Mesendoderm (in vitro differentiated cells): ENCODE data around the gene SPATA31C1.

ENCODE experiments used
- DNase-seq: peaks from one replicate; pipeline ENCODE4 v3.0.0; 2013
- H2AK5ac ChIP-seq: 2 replicates; pipeline ENCODE4 v1.6.1; 2013; ENCODE audit warnings: low read length, inconsistent platforms
- H2BK120ac ChIP-seq: 2 replicates; pipeline ENCODE4 v1.6.1; 2013; ENCODE audit warnings: low read depth, mild to moderate bottlenecking, low read length, moderate library complexity, mixed read lengths
- H2BK15ac ChIP-seq: replicated peaks from 2 replicates; pipeline ENCODE4 v1.6.1; 2013; ENCODE audit warnings: low read depth, mild to moderate bottlenecking, moderate library complexity
- H2BK5ac ChIP-seq: 2 replicates; pipeline ENCODE4 v1.6.1; 2013; ENCODE audit warnings: low read length, inconsistent platforms
- H3K18ac ChIP-seq: 2 replicates; pipeline ENCODE4 v1.6.1; 2013; ENCODE audit warnings: mild to moderate bottlenecking, low read length, mixed read lengths
- H3K23ac ChIP-seq: one replicate; pipeline ENCODE4 v1.6.1; 2013; ENCODE audit warnings: low read length
- H3K27ac ChIP-seq: 2 replicates; pipeline ENCODE4 v1.5.1; 2013; ENCODE audit warnings: low read depth, mild to moderate bottlenecking, inconsistent platforms, low read length, moderate library complexity
- H3K27me3 ChIP-seq: 2 replicates; pipeline ENCODE4 v1.6.1; 2013; ENCODE audit warnings: low read length, control low read depth, mild to moderate bottlenecking, inconsistent platforms; ENCODE audit not compliant: insufficient read depth, poor library complexity
- H3K36me3 ChIP-seq: 2 replicates; pipeline ENCODE4 v1.6.1; 2013; ENCODE audit warnings: low read length, inconsistent platforms; ENCODE audit not compliant: control insufficient read depth, insufficient read depth
- H3K4ac ChIP-seq: one replicate; pipeline ENCODE4 v1.6.1; 2013; ENCODE audit warnings: low read depth, mild to moderate bottlenecking, low read length, moderate library complexity
- H3K4me1 ChIP-seq: 2 replicates; pipeline ENCODE4 v1.6.1; 2013; ENCODE audit warnings: low read depth, low read length, inconsistent platforms; ENCODE audit not compliant: control insufficient read depth
- H3K4me2 ChIP-seq: 2 replicates; pipeline ENCODE4 v1.6.1; 2013; ENCODE audit warnings: low read length
- H3K4me3 ChIP-seq: 2 replicates; pipeline ENCODE4 v1.5.1; 2013; ENCODE audit warnings: mild to moderate bottlenecking, low read length
- H3K56ac ChIP-seq: one replicate; pipeline ENCODE4 v1.6.1; 2013; ENCODE audit warnings: low read length
- H3K79me1 ChIP-seq: 2 replicates; pipeline ENCODE4 v1.6.1; 2013; ENCODE audit warnings: low read length, inconsistent platforms
- H3K79me2 ChIP-seq: 2 replicates; pipeline ENCODE4 v1.6.1; 2013; ENCODE audit warnings: mild to moderate bottlenecking, low read length; ENCODE audit not compliant: control insufficient read depth, insufficient read depth
- H3K9ac ChIP-seq: 2 replicates; pipeline ENCODE4 v1.6.1; 2013; ENCODE audit warnings: low read length, inconsistent platforms
- H4K5ac ChIP-seq: one replicate; pipeline ENCODE4 v1.6.1; 2013; ENCODE audit warnings: low read length
- H4K8ac ChIP-seq: one replicate; pipeline ENCODE4 v1.6.1; 2013; ENCODE audit warnings: low read depth, mild to moderate bottlenecking, control low read depth, low read length, moderate library complexity
- WGBS: extraction: QIAGEN DNeasy Blood & Tissue Kit; methylation state at CpG from one replicate; pipeline ENCODE4 v1.1.7; 2013; ENCODE audit warnings: low lambda C conversion rate, missing lambda C conversion rate; ENCODE audit not compliant: insufficient coverage; ENCODE audit errors: extremely low coverage; 5-methylcytosine and 5-hydroxymethylcytosine counted together

Gene SPATA31C1

DNA sequence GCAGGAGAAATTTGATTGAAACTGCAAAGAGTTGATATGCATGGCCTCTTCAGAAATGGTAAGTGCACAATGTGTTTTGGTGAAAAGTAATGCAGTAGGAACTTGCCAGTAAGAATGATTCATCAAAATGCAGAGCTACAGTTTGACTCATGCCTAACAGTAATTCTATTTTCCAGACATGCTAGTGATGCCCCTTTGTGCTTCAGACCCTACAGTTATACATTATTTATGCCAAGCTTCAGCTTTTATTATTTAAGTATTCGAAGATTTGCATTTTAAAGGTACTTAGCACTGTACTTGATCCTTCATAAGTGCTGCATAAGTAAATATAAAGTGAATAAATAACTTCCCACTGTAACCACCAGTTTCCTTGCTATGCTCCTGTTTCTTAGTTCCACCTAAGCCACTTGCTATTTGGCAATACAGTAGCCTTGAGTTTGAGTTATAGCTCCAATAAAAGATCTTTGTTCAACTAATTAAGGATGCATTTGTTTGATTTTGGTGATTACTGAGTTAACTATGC is 38.7 kb upstream of the SPATA31C1 start:
- Histone ChIP-seq H3K18ac (no peak overlapping the region), H2BK120ac (no peak overlapping the region), H3K56ac (no peak overlapping the region), H3K36me3 (no peaks in the 10 kb centered on the region), H4K5ac (no peak overlapping the region), H3K4me2 (no peak overlapping the region), H3K23ac (no peak overlapping the region), H3K4me3 (no peak overlapping the region), H2BK5ac (no peak overlapping the region), H3K4me1 (no peaks in the 10 kb centered on the region), H3K79me2 (no peaks in the 10 kb centered on the region), H3K4ac (no peak overlapping the region), H3K27me3 (no peaks in the 10 kb centered on the region), H2BK15ac (no peak overlapping the region), H4K8ac (no peak overlapping the region), H2AK5ac (no peak overlapping the region), H3K27ac (no peak overlapping the region), H3K79me1 (no peaks in the 10 kb centered on the region), H3K9ac (no peak overlapping the region)
- no CpG with 5 or more reads among the region's 1 CpG for WGBS
- DNase-seq, result no peak

DNA sequence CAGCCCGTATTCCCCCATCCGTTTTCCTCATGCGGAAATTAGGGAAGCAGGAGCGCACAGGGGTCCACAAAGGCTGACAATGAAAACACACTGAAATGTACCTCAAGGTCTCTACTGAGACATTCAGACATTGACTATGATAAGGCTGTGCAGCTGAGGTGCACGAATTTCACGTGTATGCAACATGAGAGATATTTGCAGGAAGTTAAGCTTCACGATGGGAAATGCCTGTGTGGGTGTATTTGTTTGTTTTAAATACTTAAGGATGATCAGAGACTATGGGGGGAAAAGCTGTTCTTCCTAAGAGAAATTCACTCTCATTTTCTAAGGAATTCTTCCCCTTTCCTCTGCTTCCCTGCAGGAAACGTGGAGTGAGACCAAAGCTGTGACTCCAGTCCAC is 37.6 kb upstream of the SPATA31C1 start:
- Histone ChIP-seq H3K79me1 (no peaks in the 10 kb centered on the region), H3K4me2 (no peak overlapping the region), H3K18ac (no peak overlapping the region), H4K5ac (no peak overlapping the region), H4K8ac (no peak overlapping the region), H3K4me1 (no peaks in the 10 kb centered on the region), H3K9ac (no peak overlapping the region), H2BK5ac (no peak overlapping the region), H2BK15ac (no peak overlapping the region), H3K27ac (no peak overlapping the region), H3K4ac (no peak overlapping the region), H3K23ac (no peak overlapping the region), H3K36me3 (no peaks in the 10 kb centered on the region), H3K56ac (no peak overlapping the region), H3K79me2 (no peaks in the 10 kb centered on the region), H2BK120ac (no peak overlapping the region), H3K27me3 (no peaks in the 10 kb centered on the region), H2AK5ac (no peak overlapping the region), H3K4me3 (no peak overlapping the region)
- DNase-seq, result no peak
- WGBS, result no CpG with 5 or more reads among the region's 8 CpGs

DNA sequence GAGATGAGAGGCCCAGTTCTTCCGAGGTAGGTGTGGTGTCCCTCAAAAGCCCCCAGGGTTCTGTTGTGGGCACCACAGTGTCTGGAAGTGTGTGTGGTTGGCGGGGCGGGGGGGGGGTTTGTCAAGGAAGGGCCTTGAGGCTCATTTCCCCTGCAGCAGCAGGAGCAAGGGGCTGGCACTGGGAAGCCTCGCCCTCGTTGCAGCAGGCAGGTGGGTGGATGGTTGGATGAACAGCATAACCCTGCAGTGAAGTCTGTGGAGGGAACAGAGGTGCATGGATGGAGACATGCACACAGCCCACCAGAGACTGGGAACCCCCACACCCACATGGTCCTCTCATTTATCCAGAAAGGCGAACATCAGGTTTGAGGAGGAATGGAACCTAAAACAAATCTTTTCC is 37.1 kb upstream of the SPATA31C1 start:
- Histone ChIP-seq H2AK5ac (no peak overlapping the region), H3K79me1 (no peaks in the 10 kb centered on the region)
- no peak for DNase-seq

DNA sequence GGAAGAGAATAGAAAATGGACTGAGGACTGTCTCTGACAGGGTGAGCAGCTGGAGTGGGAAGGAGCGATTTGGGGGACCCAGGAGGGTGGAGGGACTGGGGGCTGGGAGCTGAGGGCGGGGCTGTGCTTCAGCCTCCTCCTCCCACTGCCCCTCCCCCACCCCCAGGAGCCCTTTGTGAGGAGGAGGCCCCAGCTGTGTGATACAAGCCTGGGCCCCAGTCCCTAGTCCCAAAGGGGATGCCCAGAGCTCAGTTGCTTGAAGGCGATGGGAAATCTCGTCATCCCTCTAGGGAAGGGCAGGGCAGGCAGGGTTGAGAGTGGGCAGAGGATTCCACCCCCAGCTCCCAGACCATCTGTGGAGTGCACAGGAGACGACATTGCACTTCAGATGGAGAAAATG is 35.1 kb upstream of the SPATA31C1 start, which contains the start of gene SPATA31E1:
TSS of gene SPATA31E1 (plus strand) at position 251 of the 400 bp plus-strand sequence. CDS start at position 266, 15 bp downstream.
- H2BK120ac ChIP-seq, result no peak within 1 kb of the TSS
- no peak within 1 kb of the TSS for H3K18ac ChIP-seq
- no peak within 1 kb of the TSS for H4K5ac ChIP-seq
- no peak within 1 kb of the TSS for H3K56ac ChIP-seq
- H3K36me3 ChIP-seq, result no peaks in the 10 kb centered on the region
- no peak within 1 kb of the TSS for H2BK5ac ChIP-seq
- no peak within 1 kb of the TSS for H3K4me2 ChIP-seq
- no peak within 1 kb of the TSS for H4K8ac ChIP-seq
- no CpG with 5 or more reads among the region's 5 CpGs for WGBS
- no peak within 1 kb of the TSS for H3K4me3 ChIP-seq
- no peak within 1 kb of the TSS for H3K4ac ChIP-seq
- no peak within 1 kb of the TSS for H2BK15ac ChIP-seq
- no peaks in the 10 kb centered on the region for H3K79me2 ChIP-seq
- no peak within 1 kb of the TSS for H3K9ac ChIP-seq
- H2AK5ac ChIP-seq, result no peak within 1 kb of the TSS
- no peaks in the 10 kb centered on the region for H3K27me3 ChIP-seq
- no peaks in the 10 kb centered on the region for H3K4me1 ChIP-seq
- H3K27ac ChIP-seq, result no peak within 1 kb of the TSS
- DNase-seq, result no peak
- no peak within 1 kb of the TSS for H3K23ac ChIP-seq
- no peaks in the 10 kb centered on the region for H3K79me1 ChIP-seq

More for the DNA sequence above, 37.1 kb upstream of the SPATA31C1 start:
- H2BK5ac ChIP-seq, result no peak overlapping the region
- no peaks in the 10 kb centered on the region for H3K36me3 ChIP-seq
- no peak overlapping the region for H3K23ac ChIP-seq
- no peak overlapping the region for H4K5ac ChIP-seq
- H3K4me2 ChIP-seq, result no peak overlapping the region
- H3K56ac ChIP-seq, result no peak overlapping the region
- H2BK120ac ChIP-seq, result no peak overlapping the region
- H4K8ac ChIP-seq, result no peak overlapping the region
- no peak overlapping the region for H3K4me3 ChIP-seq
- H3K4me1 ChIP-seq, result no peaks in the 10 kb centered on the region
- no peaks in the 10 kb centered on the region for H3K79me2 ChIP-seq
- no peak overlapping the region for H3K9ac ChIP-seq
- no peaks in the 10 kb centered on the region for H3K27me3 ChIP-seq
- no peak overlapping the region for H2BK15ac ChIP-seq
- H3K18ac ChIP-seq, result no peak overlapping the region
- no peak overlapping the region for H3K4ac ChIP-seq
- H3K27ac ChIP-seq, result no peak overlapping the region
- WGBS, result no CpG with 5 or more reads among the region's 6 CpGs

DNA sequence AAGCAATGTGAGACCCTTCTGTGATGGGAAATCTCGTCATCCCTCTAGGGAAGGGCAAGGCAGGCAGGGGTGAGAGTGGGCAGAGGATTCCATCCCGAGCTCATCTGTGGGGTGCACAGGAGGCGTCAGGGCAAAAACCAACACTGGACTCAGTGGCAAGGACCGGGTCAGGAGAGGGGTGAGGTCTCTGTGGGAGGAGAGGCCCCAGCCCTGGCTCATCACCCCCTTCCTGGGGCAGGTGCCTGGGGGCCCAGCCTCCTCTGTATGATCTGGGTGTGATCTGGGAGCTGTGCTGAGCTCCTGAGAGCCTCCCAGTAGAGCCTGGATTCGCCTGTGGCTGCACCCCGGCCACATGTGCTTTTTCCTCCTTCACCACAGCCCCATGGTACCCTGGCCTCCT is 34.5 kb upstream of the SPATA31C1 start:
- no peak overlapping the region for H4K8ac ChIP-seq
- no peak overlapping the region for H2BK120ac ChIP-seq
- no peak overlapping the region for H2BK15ac ChIP-seq
- H2BK5ac ChIP-seq, result no peak overlapping the region
- H3K4me2 ChIP-seq, result no peak overlapping the region
- no peak overlapping the region for H3K27ac ChIP-seq
- H3K79me1 ChIP-seq, result no peaks in the 10 kb centered on the region
- H3K18ac ChIP-seq, result no peak overlapping the region
- H3K36me3 ChIP-seq, result no peaks in the 10 kb centered on the region
- DNase-seq, result no peak
- H3K27me3 ChIP-seq, result no peaks in the 10 kb centered on the region
- H3K4me1 ChIP-seq, result no peaks in the 10 kb centered on the region
- no peak overlapping the region for H4K5ac ChIP-seq
- no peak overlapping the region for H3K4ac ChIP-seq
- H3K79me2 ChIP-seq, result no peaks in the 10 kb centered on the region
- H3K4me3 ChIP-seq, result no peak overlapping the region
- no CpG with 5 or more reads among the region's 6 CpGs for WGBS
- no peak overlapping the region for H2AK5ac ChIP-seq
- no peak overlapping the region for H3K56ac ChIP-seq
- no peak overlapping the region for H3K23ac ChIP-seq
- no peak overlapping the region for H3K9ac ChIP-seq

DNA sequence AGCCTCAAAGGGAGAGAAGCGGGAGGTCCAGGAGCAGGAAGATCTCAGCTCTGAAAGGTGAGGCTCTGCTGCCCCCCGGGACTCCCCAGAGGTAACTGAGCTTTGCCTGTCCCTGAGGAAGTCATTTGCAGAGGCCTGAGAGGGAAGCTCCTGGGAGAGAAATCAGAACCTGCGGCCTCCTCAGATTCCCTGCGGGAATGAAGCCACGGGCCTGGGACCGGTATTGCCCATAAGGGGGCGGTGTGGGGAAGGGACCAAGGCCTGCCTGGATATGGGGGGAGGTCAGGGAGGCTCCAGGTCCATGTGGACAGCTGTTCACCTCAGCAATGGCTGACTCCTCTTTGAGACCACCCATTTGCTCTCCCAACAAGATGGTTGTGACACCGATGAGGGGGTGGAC is 33.8 kb upstream of the SPATA31C1 start:
- no peak overlapping the region for H3K4me3 ChIP-seq
- no peaks in the 10 kb centered on the region for H3K36me3 ChIP-seq
- H4K8ac ChIP-seq, result no peak overlapping the region
- no peak overlapping the region for H3K56ac ChIP-seq
- no peak overlapping the region for H2BK120ac ChIP-seq
- no peak overlapping the region for H2BK5ac ChIP-seq
- H3K9ac ChIP-seq, result no peak overlapping the region
- H2AK5ac ChIP-seq, result no peak overlapping the region
- no peaks in the 10 kb centered on the region for H3K79me1 ChIP-seq
- H3K79me2 ChIP-seq, result no peaks in the 10 kb centered on the region
- H3K4ac ChIP-seq, result no peak overlapping the region
- H3K4me2 ChIP-seq, result no peak overlapping the region
- H3K18ac ChIP-seq, result no peak overlapping the region
- H3K27ac ChIP-seq, result no peak overlapping the region
- H4K5ac ChIP-seq, result no peak overlapping the region
- no peaks in the 10 kb centered on the region for H3K4me1 ChIP-seq
- DNase-seq, result peak; percentile 60
- H2BK15ac ChIP-seq, result no peak overlapping the region
- WGBS, result no CpG with 5 or more reads among the region's 8 CpGs
- H3K27me3 ChIP-seq, result no peaks in the 10 kb centered on the region
- no peak overlapping the region for H3K23ac ChIP-seq
